Fibroblast of villous mesenchyme (primary cell): ENCODE measurements around the gene BCL2L1. TPM values are rescaled to one million over a fixed set of nuclear protein-coding genes. Genes with fewer than 3 reads are reported as not detected.
A peak's percentile ranks its signal among the peaks of the same experiment; 100 is the strongest.

Experiments
- DNase-seq: peaks from one replicate; pipeline ENCODE4 v3.0.0-alpha.2; 2010; ENCODE audit warnings: low read depth
- H3K4me3 ChIP-seq: 2 replicates; pipeline ENCODE4 v1.5.1; 2011; ENCODE audit warnings: low read depth, mild to moderate bottlenecking, low read length
- total RNA-seq: library from RNA; depleted of rRNA; stranded (reverse); fragments of >200 nt; gene quantifications from 2 replicates; pipeline ENCODE4 v1.2.3, GENCODE V29; 2012
- TF ChIP-seq, protein P1 (sequence below): IDR thresholded peaks from 2 replicates; pipeline ENCODE4 v1.5.1; 2012; ENCODE audit warnings: low read depth, mild to moderate bottlenecking, low read length; ENCODE audit not compliant: insufficient read depth

BCL2L1 gene
- total RNA-seq, 1 donor, result 113 TPM

DNA sequence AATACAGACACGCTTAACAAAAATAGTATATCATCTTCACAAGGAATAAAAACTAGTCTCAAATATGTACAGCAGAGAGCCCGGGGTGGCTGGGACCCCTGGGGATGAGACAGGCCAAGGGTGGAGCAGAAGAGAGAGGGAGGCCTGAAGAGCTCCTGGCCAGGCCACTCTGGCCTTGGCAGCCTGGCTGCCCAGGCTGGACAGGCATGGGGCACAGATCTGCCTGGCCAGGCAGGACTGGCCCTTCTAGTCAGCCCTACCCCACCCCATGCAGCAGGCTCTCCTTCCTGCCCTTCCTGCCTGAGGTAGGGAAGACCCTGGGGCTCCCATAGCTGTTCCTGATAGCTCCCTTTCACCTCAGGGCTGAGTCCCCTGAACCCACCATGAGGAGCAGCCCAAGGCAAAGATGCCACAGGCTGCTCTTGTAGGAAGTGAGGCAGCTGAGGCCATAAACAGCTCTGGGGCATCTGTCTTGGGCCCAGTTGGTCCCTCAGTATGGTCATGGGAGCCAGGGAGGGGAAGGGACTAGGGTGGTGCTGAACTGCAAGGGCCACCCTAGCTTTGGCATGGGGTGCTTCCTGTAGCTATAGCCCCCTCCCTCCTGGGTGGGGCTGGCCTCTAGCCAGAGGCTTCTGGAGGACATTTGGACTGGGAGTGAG lies 57.8 kb downstream of the BCL2L1 start:
- no peak for DNase-seq
- H3K4me3 ChIP-seq, result no peak overlapping the region
- TF ChIP-seq, protein P1, sequence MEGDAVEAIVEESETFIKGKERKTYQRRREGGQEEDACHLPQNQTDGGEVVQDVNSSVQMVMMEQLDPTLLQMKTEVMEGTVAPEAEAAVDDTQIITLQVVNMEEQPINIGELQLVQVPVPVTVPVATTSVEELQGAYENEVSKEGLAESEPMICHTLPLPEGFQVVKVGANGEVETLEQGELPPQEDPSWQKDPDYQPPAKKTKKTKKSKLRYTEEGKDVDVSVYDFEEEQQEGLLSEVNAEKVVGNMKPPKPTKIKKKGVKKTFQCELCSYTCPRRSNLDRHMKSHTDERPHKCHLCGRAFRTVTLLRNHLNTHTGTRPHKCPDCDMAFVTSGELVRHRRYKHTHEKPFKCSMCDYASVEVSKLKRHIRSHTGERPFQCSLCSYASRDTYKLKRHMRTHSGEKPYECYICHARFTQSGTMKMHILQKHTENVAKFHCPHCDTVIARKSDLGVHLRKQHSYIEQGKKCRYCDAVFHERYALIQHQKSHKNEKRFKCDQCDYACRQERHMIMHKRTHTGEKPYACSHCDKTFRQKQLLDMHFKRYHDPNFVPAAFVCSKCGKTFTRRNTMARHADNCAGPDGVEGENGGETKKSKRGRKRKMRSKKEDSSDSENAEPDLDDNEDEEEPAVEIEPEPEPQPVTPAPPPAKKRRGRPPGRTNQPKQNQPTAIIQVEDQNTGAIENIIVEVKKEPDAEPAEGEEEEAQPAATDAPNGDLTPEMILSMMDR, result no peak

- no peak overlapping the region for H3K4me3 ChIP-seq
- no peak for DNase-seq
- TF ChIP-seq, protein P1, result no peak
Measured at GRCh38 chr20:31663838-31664695, 58.6 kb downstream of the BCL2L1 start.

GRCh38 chr20:31663524-31663837 lies 59.2 kb downstream of the BCL2L1 start:
- TF ChIP-seq, protein P1, result no peak
- no peak for DNase-seq
- H3K4me3 ChIP-seq, result no peak overlapping the region

DNA sequence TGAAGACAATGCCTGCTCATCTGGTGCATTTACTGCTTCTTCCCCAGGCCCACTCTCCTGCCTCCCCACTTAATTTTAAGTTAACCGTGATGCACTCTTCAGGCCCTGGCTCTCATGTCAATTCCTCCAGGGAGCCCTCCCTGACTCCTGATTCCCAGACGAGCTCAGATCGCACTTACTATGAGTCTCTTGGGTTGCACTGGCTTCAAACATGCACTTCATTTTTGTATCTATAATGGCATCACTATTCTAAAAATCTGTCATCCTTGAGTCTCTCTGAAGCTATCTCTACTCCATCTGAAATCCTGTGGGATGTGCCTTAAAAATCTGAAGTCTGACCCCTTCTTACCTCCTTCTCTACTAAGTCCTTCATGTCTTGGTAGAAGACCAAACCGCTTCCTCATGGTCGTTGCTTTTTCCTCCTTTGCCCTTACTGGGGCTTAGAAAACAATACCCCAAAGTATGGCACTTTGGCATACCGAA lies 60.3 kb downstream of the BCL2L1 start:
- DNase-seq, result no peak
- no peak overlapping the region for H3K4me3 ChIP-seq
- TF ChIP-seq, protein P1, result no peak

DNA sequence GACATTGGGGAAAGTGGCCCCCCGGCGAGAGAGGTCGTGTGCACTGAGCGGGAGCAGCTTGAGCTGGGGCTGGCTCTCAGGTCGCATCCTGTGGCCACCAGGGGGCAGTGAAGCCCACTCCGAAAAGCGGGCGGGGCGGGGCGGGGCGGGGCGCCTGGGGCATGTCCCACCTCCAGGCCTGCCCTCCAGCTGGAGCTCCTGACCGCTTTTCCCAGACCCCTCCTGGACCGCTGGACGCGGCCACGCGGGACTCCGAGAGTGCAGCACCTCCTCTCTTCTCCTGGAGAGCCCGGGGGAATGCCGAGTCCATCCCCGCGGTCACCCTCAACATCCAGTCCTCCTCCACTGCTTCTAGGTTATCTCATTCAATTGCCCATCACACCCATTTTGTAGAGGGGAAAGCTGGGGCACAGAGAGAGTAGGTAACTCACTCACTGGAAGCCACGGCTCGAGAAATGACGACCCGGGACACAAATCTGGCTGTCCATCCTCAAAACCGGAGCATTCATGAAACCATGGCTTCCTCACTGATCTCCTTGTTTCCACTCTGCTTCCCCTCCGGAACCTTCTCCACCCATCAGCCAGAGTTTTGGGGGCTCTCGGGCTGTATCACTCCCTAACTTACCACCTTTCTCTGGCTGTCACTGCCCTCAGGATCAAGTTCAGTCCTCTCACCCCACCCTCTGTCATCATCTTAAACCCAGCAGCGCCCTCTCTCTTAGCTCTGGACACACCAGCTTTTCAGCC lies 60.9 kb downstream of the BCL2L1 start:
- TF ChIP-seq, protein P1, result peak; percentile 56
- DNase-seq, result peak; percentile 84
- peak overlapping the region; percentile 44 for H3K4me3 ChIP-seq

DNA sequence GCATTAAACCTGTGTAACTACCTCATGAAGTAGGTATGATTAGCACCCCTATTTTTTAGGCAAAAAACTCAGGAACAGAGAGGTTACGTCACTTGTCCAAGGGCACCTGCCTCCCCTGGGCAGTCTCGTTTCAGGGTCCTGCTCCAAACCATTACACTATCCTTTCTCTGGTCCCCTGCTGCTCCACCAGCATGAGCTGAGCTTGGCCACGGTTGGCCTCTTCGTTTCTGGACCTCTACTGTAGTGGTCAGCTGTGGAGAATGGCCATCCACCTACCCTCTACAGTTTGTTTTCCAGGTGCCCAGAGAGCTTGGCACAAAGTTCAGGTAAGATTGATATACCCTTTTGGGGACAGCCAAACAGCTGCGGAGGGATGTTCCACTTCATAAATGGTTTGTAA lies 68.1 kb downstream of the BCL2L1 start:
- H3K4me3 ChIP-seq, result no peak overlapping the region
- DNase-seq, result no peak
- TF ChIP-seq, protein P1, result no peak
